Panc1 (cell line): ENCODE results near the gene TEDDM1. TPM values are rescaled to one million over a fixed set of nuclear protein-coding genes. Genes with fewer than 3 reads are reported as not detected.

Experiments
- ATAC-seq: fragments of 200-7000 bp; cut with Tn5 transposase; 2 replicates; pipeline ENCODE4 v1.9.1; 2020; ENCODE audit warnings: mild to moderate bottlenecking, moderate library complexity
- BruUV-seq: library from RNA; stranded (reverse); fragments of 400-500 nt; replicated peaks from 2 replicates; lab custom pipeline; 2021; lab: Mats Ljungman, UMichigan
- CTCF ChIA-PET: fragments of 300-600 bp; sonication (Branson Sonifier 250); formaldehyde crosslinking; loops from one replicate; lab custom pipeline; 2022; ENCODE audit warnings: antibody characterized with exemption; lab: Charles Lee
- POLR2A ChIA-PET: fragments of 300-600 bp; sonication (Branson Sonifier 250); formaldehyde crosslinking; loops from one replicate; lab custom pipeline; 2022; ENCODE audit warnings: antibody characterized with exemption; lab: Charles Lee
- DNase-seq: peaks from one replicate; pipeline ENCODE4 v3.0.0-alpha.2; 2010; ENCODE audit warnings: low read depth, low spot score
- H3K27ac ChIP-seq: 2 replicates; pipeline ENCODE4 v1.5.1; 2011; ENCODE audit warnings: mild to moderate bottlenecking, low read length, inconsistent platforms
- H3K27me3 ChIP-seq: fragments of 200-500 bp; sonication (Bioruptor generic); 2 replicates; pipeline ENCODE4 v1.6.0; 2014; ENCODE audit warnings: low read length, inconsistent platforms; ENCODE audit not compliant: control insufficient read depth, insufficient read depth
- H3K36me3 ChIP-seq: fragments of 200-500 bp; sonication (Bioruptor generic); 2 replicates; pipeline ENCODE4 v1.5.1; 2014; ENCODE audit warnings: inconsistent platforms, mild to moderate bottlenecking, low read length, moderate library complexity; ENCODE audit not compliant: control insufficient read depth, insufficient read depth
- H3K4me1 ChIP-seq: 2 replicates; pipeline ENCODE4 v1.5.1; 2011; ENCODE audit warnings: inconsistent platforms, mild to moderate bottlenecking, low read length, moderate library complexity; ENCODE audit not compliant: control insufficient read depth, insufficient read depth
- H3K4me3 ChIP-seq, 2 experiments: 2 replicates each; pipeline ENCODE4 v1.5.1; 2011 to 2012; ENCODE audit warnings: low read depth in 2 of 2, low read length in 2 of 2, mild to moderate bottlenecking in 2 of 2, inconsistent platforms in 1 of 2, moderate library complexity in 1 of 2
- H3K9me3 ChIP-seq: fragments of 200-500 bp; sonication (Bioruptor generic); 2 replicates; pipeline ENCODE4 v1.5.1; 2014; ENCODE audit warnings: low read depth, mild to moderate bottlenecking, inconsistent platforms, low read length, moderate library complexity; ENCODE audit not compliant: control insufficient read depth, insufficient read depth
- CTCF ChIP-seq: fragments of 450-650 bp; IDR thresholded peaks from 2 replicates; pipeline ENCODE4 v1.5.1; 2017; ENCODE audit warnings: mild to moderate bottlenecking
- POLR2AphosphoS5 ChIP-seq: IDR thresholded peaks from 2 replicates; pipeline ENCODE4 v1.6.1; 2012; ENCODE audit warnings: mild to moderate bottlenecking, low read depth, low read length, moderate library complexity
- REST ChIP-seq, 2 experiments: IDR thresholded peaks; 2 replicates each; pipeline ENCODE4 v1.6.1; 2011 to 2012; ENCODE audit warnings: low read depth in 2 of 2, control low read depth in 1 of 2, low read length in 1 of 2, mild to moderate bottlenecking in 1 of 2, moderate library complexity in 1 of 2; ENCODE audit not compliant: insufficient read depth in 1 of 2
- SIN3A ChIP-seq: IDR thresholded peaks from 2 replicates; pipeline ENCODE4 v1.6.1; 2012; ENCODE audit warnings: low read depth, mild to moderate bottlenecking, low read length, moderate library complexity, borderline replicate concordance; ENCODE audit not compliant: insufficient read depth
- TCF7L2 ChIP-seq: IDR thresholded peaks from 2 replicates; pipeline ENCODE4 v1.6.1; 2011; ENCODE audit warnings: mild to moderate bottlenecking, low read depth, low read length, inconsistent platforms
- in situ Hi-C: cut with HindIII; loops from 2 replicates; pipeline ENCODE4 v1.10.0; 2016; ENCODE audit warnings: low sequenced_read_pairs, low pct_unique_long_range_greater_than_20kb
- intact Hi-C: fragments of 100-400 bp; cut with micrococcal nuclease; formaldehyde crosslinking; loops from one replicate; pipeline ENCODE4 v1.10.0; 2022; ENCODE audit not compliant: unreplicated experiment
- total RNA-seq: library from RNA; stranded (reverse); gene quantifications from one replicate; pipeline ENCODE4 v1.2.1, GENCODE V29; 2021; ENCODE audit not compliant: unreplicated experiment

Gene TEDDM1
- total RNA-seq, 1 experiment from 2014 or later: not detected

- ChIA-PET CTCF (no interaction called here), POLR2A (no interaction called here)
- no peak for ATAC-seq
- BruUV-seq: no TSS peak
- H3K27me3 ChIP-seq: no peaks in the 10 kb centered on the region; the same call in 1 of the 2 replicates
- TF ChIP-seq TCF7L2 (no peak), CTCF (no peak), REST (IDR thresholded peaks at IDR 0.05; ENCODE audit: insufficient read depth in 1 of 2, low read depth in 2 of 2, low read length in 1 of 2) (no peak), SIN3A (no peak), POLR2AphosphoS5 (no peak)
- H3K4me3 ChIP-seq: no peak overlapping the region
- DNase-seq: no peak
- in situ Hi-C loops: no loop called here
- no peak overlapping the region for H3K27ac ChIP-seq
- H3K9me3 ChIP-seq: no peaks in the 10 kb centered on the region
- no peaks in the 10 kb centered on the region for H3K36me3 ChIP-seq
- H3K4me1 ChIP-seq: no peaks in the 10 kb centered on the region
- intact Hi-C loops: no loop called here
These were observed 42.6 kb downstream of the TEDDM1 start for GRCh38 chr1:182357913-182358312.

DNA sequence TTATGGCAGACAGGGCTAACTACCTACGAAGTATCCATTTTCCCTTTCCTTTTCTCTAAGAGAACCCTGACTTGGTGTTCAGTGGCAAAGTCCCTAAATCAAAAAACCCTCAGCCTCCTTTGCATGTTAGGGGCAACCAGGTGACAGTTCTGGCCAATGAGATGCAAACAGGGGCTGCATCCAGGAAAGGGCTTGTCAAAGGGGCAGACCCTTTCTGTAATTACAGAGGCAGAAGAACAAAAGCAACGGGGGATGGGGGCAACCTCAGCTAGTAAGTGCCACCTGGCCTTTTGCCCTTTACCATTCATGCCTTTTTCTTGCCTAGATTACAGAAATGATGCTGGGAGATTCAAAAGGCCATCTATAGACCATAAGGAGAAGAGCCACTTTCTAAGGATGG is 43.3 kb downstream of the TEDDM1 start:
- no TSS peak for BruUV-seq
- ATAC-seq (no peak), DNase-seq (no peak)
- ChIA-PET POLR2A (no interaction called here), CTCF (no interaction called here)
- intact Hi-C loops: no loop called here
- no peaks in the 10 kb centered on the region for H3K4me1 ChIP-seq
- no peak overlapping the region for H3K27ac ChIP-seq
- no peak overlapping the region for H3K4me3 ChIP-seq
- no peak for TF ChIP-seq CTCF
- TF ChIP-seq SIN3A: no peak
- no peak for TF ChIP-seq REST (IDR thresholded peaks at IDR 0.05; ENCODE audit: insufficient read depth in 1 of 2, low read depth in 2 of 2, low read length in 1 of 2)
- TF ChIP-seq POLR2AphosphoS5: no peak
- no peak for TF ChIP-seq TCF7L2
- in situ Hi-C loops: no loop called here
- no peaks in the 10 kb centered on the region; the same call in 1 of the 2 replicates for H3K27me3 ChIP-seq
- no peaks in the 10 kb centered on the region for H3K36me3 ChIP-seq
- H3K9me3 ChIP-seq: no peaks in the 10 kb centered on the region
